Measurements from ENCODE around the gene GPR146.

The GPR146 gene

GRCh38 chr7:1011297-1012003 is 32.9 kb upstream of the GPR146 start:
- no peak for DNase-seq (ENCODE audit: low spot score)

- DNase-seq (ENCODE audit: low spot score) = no peak
Measured at GRCh38 chr7:1012004-1012715, 32.2 kb upstream of the GPR146 start.

GRCh38 chr7:1012716-1013095 is 31.6 kb upstream of the GPR146 start:
- no peak for DNase-seq (ENCODE audit: low spot score)

GRCh38 chr7:1013581-1013980 is 30.8 kb upstream of the GPR146 start:
- DNase-seq (ENCODE audit: low spot score) = no peak

- DNase-seq (ENCODE audit: low spot score) = no peak
Measured at GRCh38 chr7:1014681-1015080, 29.7 kb upstream of the GPR146 start.

GRCh38 chr7:1015196-1016121 is 28.9 kb upstream of the GPR146 start:
- DNase-seq (ENCODE audit: low spot score) = no peak

GRCh38 chr7:1016577-1017531 is 27.5 kb upstream of the GPR146 start:
- no peak for DNase-seq (ENCODE audit: low spot score)

- no peak for DNase-seq (ENCODE audit: low spot score)
Measured at GRCh38 chr7:1017586-1018333, 26.6 kb upstream of the GPR146 start.

GRCh38 chr7:1018334-1018695 is 26.0 kb upstream of the GPR146 start:
- no peak for DNase-seq (ENCODE audit: low spot score)

GRCh38 chr7:1019255-1019785 is 25.0 kb upstream of the GPR146 start:
- DNase-seq (ENCODE audit: low spot score) = no peak

GRCh38 chr7:1019789-1020610 is 24.3 kb upstream of the GPR146 start:
- DNase-seq (ENCODE audit: low spot score) = no peak

GRCh38 chr7:1020849-1021251 is 23.5 kb upstream of the GPR146 start:
- no peak for DNase-seq (ENCODE audit: low spot score)

- DNase-seq (ENCODE audit: low spot score) = no peak
Measured at GRCh38 chr7:1021366-1021765, 23.0 kb upstream of the GPR146 start.

- DNase-seq (ENCODE audit: low spot score) = no peak
Measured at GRCh38 chr7:1021931-1022330, 22.4 kb upstream of the GPR146 start.

GRCh38 chr7:1022356-1022755 is 22.0 kb upstream of the GPR146 start:
- DNase-seq (ENCODE audit: low spot score) = no peak

GRCh38 chr7:1022801-1023465 is 21.4 kb upstream of the GPR146 start:
- peak; percentile 88 for DNase-seq (ENCODE audit: low spot score)

GRCh38 chr7:1024331-1024841 is 20.0 kb upstream of the GPR146 start:
- peak; percentile 92 for DNase-seq (ENCODE audit: low spot score)

GRCh38 chr7:1024876-1025742 is 19.2 kb upstream of the GPR146 start:
- DNase-seq (ENCODE audit: low spot score) = no peak

Measured in germinal center (tissue), 1 donor.